WTC11 (cell line): Measurements from ENCODE around the gene SPI1. TPM values are rescaled to one million over a fixed set of nuclear protein-coding genes. Genes with fewer than 3 reads are reported as not detected.

ENCODE experiments used
- ATAC-seq: fragments of 200-7000 bp; cut with Tn5 transposase; 2 replicates; pipeline ENCODE4 v1.10.0; 2021; ENCODE audit warnings: mild to moderate bottlenecking, moderate library complexity
- CTCF ChIA-PET: fragments of 300-600 bp; sonication (Branson Sonifier 250); formaldehyde crosslinking; loops from one replicate; lab custom pipeline; 2021; ENCODE audit warnings: antibody characterized with exemption; lab: Charles Lee
- POLR2A ChIA-PET: fragments of 350-600 bp; sonication (Branson Sonifier 250); formaldehyde crosslinking; loops from one replicate; lab custom pipeline; 2021; ENCODE audit warnings: antibody characterized with exemption; lab: Charles Lee
- DNase-seq: peaks from one replicate; pipeline ENCODE4 v3.0.0; 2021; ENCODE audit warnings: low spot score
- H3K27ac Mint-ChIP-seq: 2 replicates; pipeline ENCODE4 v1.8.0; 2021; ENCODE audit warnings: mixed read lengths
- H3K27me3 Mint-ChIP-seq: 2 replicates; pipeline ENCODE4 v1.8.0; 2021; ENCODE audit warnings: low read depth, mild to moderate bottlenecking, moderate library complexity, mixed read lengths
- H3K36me3 Mint-ChIP-seq: 2 replicates; pipeline ENCODE4 v1.8.0; 2021; ENCODE audit warnings: mixed read lengths
- H3K4me1 Mint-ChIP-seq: 2 replicates; pipeline ENCODE4 v1.8.0; 2022; ENCODE audit warnings: mixed read lengths
- H3K4me3 Mint-ChIP-seq: 2 replicates; pipeline ENCODE4 v1.8.0; 2021; ENCODE audit warnings: mild to moderate bottlenecking, moderate library complexity, mixed read lengths
- H3K9me3 Mint-ChIP-seq: 2 replicates; pipeline ENCODE4 v1.8.0; 2021; ENCODE audit warnings: mixed read lengths
- CREB1 ChIP-seq: sonication (generic); formaldehyde crosslinking; IDR thresholded peaks from 2 replicates; pipeline ENCODE4 v1.8.0; 2023; ENCODE audit warnings: mild to moderate bottlenecking, missing genetic modification reagents
- GABPB1 ChIP-seq: sonication (generic); formaldehyde crosslinking; IDR thresholded peaks from 2 replicates; pipeline ENCODE4 v1.8.1; 2023; ENCODE audit warnings: mild to moderate bottlenecking, missing genetic modification reagents
- HMGA2 ChIP-seq: fragments of 250-450 bp; sonication (Bioruptor Pico); IDR thresholded peaks from 2 replicates; pipeline ENCODE4 v1.4.0; 2021; ENCODE audit warnings: mild to moderate bottlenecking, moderate library complexity
- JUN ChIP-seq: sonication (generic); formaldehyde crosslinking; IDR thresholded peaks from 2 replicates; pipeline ENCODE4 v1.8.0; 2023; ENCODE audit warnings: mild to moderate bottlenecking, missing genetic modification reagents
- MXD4 ChIP-seq: fragments of 250-450 bp; sonication (Bioruptor Pico); IDR thresholded peaks from 2 replicates; pipeline ENCODE4 v1.8.0; 2021; ENCODE audit warnings: mild to moderate bottlenecking, moderate library complexity, borderline replicate concordance
- NR1H2 ChIP-seq: sonication (generic); formaldehyde crosslinking; IDR thresholded peaks from 2 replicates; pipeline ENCODE4 v1.9.0; 2021; ENCODE audit warnings: mild to moderate bottlenecking, moderate library complexity, missing genetic modification reagents
- SMAD4 ChIP-seq: sonication (generic); formaldehyde crosslinking; IDR thresholded peaks from 2 replicates; pipeline ENCODE4 v1.8.0; 2022; ENCODE audit warnings: mild to moderate bottlenecking, missing genetic modification reagents
- TEAD1 ChIP-seq: sonication (generic); formaldehyde crosslinking; IDR thresholded peaks from 2 replicates; pipeline ENCODE4 v1.8.0; 2022; ENCODE audit warnings: mild to moderate bottlenecking, missing genetic modification reagents
- ZNF317 ChIP-seq: sonication (generic); formaldehyde crosslinking; IDR thresholded peaks from 2 replicates; pipeline ENCODE4 v1.8.1; 2023; ENCODE audit warnings: low read depth, mild to moderate bottlenecking, moderate library complexity, missing genetic modification reagents, borderline replicate concordance
- total RNA-seq: library from RNA; stranded (reverse); gene quantifications from 3 replicates; pipeline ENCODE4 v1.2.3, GENCODE V29; 2021
- TF ChIP-seq, protein P1 (sequence below): fragments of 200-600 bp; IDR thresholded peaks from 2 replicates; pipeline ENCODE4 v1.8.0; 2022; ENCODE audit warnings: antibody characterized with exemption
- TF ChIP-seq, protein P2 (sequence below): fragments of 250-450 bp; sonication (Bioruptor Pico); IDR thresholded peaks from 2 replicates; pipeline ENCODE4 v2.1.2; 2022; ENCODE audit warnings: mild to moderate bottlenecking, moderate library complexity
- TF ChIP-seq, protein P3 (sequence below): fragments of 250-450 bp; sonication (Bioruptor Pico); IDR thresholded peaks from 2 replicates; pipeline ENCODE4 v1.9.0; 2021; ENCODE audit warnings: mild to moderate bottlenecking
- TF ChIP-seq, protein P4 (sequence below): sonication (generic); formaldehyde crosslinking; IDR thresholded peaks from 2 replicates; pipeline ENCODE4 v1.8.0; 2023; ENCODE audit warnings: mild to moderate bottlenecking, missing genetic modification reagents
- TF ChIP-seq, protein P5 (sequence below): sonication (generic); formaldehyde crosslinking; IDR thresholded peaks from 2 replicates; pipeline ENCODE4 v1.8.0; 2022; ENCODE audit warnings: mild to moderate bottlenecking, missing genetic modification reagents
- TF ChIP-seq, protein P6 (sequence below): sonication (generic); formaldehyde crosslinking; conservative IDR thresholded peaks from 2 replicates; pipeline ENCODE4 v1.8.1; 2023; ENCODE audit warnings: mild to moderate bottlenecking, low read depth, missing genetic modification reagents, moderate library complexity
- TF ChIP-seq, protein P7 (sequence below): sonication (generic); formaldehyde crosslinking; IDR thresholded peaks from 2 replicates; pipeline ENCODE4 v1.8.1; 2022; ENCODE audit warnings: low read depth, mild to moderate bottlenecking, moderate library complexity, missing genetic modification reagents, borderline replicate concordance

SPI1 gene
- total RNA-seq, 1 experiment from 2014 or later: 0.59 TPM

DNA sequence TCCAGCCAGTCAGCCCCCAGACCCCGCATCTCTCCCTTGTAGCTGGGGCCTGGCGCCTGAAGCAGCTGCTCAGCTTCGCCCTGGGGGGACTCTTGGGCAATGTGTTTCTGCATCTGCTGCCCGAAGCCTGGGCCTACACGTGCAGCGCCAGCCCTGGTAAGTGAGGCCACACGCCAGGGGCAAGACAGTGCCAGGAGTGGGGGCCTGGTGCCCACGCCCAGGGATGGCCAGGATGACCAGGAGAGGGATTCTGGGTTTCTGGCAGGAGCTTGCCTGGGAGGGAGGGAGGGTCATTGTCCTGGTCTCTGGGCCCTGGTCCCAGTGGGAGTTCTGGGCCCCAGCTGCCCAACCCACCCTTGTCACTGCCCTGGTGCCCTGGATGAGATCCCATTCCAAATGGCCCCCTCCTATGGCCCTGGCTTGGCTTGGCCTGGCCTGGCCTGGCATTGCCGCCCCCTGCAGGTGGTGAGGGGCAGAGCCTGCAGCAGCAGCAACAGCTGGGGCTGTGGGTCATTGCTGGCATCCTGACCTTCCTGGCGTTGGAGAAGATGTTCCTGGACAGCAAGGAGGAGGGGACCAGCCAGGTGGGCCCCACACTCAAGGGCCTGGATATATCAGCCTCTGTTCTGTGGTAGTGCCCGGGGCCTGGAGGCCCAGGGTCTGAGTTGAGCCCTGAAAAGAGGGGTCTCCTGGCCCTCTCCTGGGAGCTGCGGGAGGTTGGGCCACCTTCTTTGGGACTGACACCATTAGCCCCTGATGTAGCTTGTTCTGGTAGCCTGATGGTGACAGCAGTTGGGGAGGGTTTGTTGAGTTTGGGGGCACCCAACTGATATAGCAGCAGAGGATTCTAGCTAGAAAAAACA is 33.8 kb upstream of the SPI1 start:
- no peak overlapping the region for H3K27ac Mint-ChIP-seq
- H3K36me3 Mint-ChIP-seq: peaks cover 9% of the 10 kb centered on the region; the same call in 1 of the 2 replicates
- H3K4me1 Mint-ChIP-seq: peaks cover 10% of the 10 kb centered on the region
- no peaks in the 10 kb centered on the region for H3K9me3 Mint-ChIP-seq
- ChIA-PET CTCF (interaction anchor here (0.5 to 3.0 kb wide), 33 partner anchors 9 to 388 kb away, joined by 3 to 26 read pairs (median 6); partner anchors contain the start of genes ACP2, C1QTNF4, NR1H3 and PSMC3), POLR2A (interaction anchor here (0.6 to 1.1 kb wide), 2 partner anchors 15 to 40 kb away, joined by 5 read pairs; no protein-coding TSS in a partner anchor)
- H3K4me3 Mint-ChIP-seq: no peak overlapping the region
- H3K27me3 Mint-ChIP-seq: no peaks in the 10 kb centered on the region
- ATAC-seq: peak; percentile 35
- no peak for TF ChIP-seq TEAD1 (CRISPR knock-in tag)
- TF ChIP-seq HMGA2 (CRISPR knock-in tag): no peak
- TF ChIP-seq, protein P1, sequence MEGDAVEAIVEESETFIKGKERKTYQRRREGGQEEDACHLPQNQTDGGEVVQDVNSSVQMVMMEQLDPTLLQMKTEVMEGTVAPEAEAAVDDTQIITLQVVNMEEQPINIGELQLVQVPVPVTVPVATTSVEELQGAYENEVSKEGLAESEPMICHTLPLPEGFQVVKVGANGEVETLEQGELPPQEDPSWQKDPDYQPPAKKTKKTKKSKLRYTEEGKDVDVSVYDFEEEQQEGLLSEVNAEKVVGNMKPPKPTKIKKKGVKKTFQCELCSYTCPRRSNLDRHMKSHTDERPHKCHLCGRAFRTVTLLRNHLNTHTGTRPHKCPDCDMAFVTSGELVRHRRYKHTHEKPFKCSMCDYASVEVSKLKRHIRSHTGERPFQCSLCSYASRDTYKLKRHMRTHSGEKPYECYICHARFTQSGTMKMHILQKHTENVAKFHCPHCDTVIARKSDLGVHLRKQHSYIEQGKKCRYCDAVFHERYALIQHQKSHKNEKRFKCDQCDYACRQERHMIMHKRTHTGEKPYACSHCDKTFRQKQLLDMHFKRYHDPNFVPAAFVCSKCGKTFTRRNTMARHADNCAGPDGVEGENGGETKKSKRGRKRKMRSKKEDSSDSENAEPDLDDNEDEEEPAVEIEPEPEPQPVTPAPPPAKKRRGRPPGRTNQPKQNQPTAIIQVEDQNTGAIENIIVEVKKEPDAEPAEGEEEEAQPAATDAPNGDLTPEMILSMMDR: peak; percentile 83
- no peak for TF ChIP-seq SMAD4
- TF ChIP-seq, protein P2, sequence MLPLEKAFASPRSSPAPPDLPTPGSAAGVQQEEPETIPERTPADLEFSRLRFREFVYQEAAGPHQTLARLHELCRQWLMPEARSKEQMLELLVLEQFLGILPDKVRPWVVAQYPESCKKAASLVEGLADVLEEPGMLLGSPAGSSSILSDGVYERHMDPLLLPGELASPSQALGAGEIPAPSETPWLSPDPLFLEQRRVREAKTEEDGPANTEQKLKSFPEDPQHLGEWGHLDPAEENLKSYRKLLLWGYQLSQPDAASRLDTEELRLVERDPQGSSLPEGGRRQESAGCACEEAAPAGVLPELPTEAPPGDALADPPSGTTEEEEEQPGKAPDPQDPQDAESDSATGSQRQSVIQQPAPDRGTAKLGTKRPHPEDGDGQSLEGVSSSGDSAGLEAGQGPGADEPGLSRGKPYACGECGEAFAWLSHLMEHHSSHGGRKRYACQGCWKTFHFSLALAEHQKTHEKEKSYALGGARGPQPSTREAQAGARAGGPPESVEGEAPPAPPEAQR (CRISPR knock-in tag): no peak
- DNase-seq: peak; percentile 86

DNA sequence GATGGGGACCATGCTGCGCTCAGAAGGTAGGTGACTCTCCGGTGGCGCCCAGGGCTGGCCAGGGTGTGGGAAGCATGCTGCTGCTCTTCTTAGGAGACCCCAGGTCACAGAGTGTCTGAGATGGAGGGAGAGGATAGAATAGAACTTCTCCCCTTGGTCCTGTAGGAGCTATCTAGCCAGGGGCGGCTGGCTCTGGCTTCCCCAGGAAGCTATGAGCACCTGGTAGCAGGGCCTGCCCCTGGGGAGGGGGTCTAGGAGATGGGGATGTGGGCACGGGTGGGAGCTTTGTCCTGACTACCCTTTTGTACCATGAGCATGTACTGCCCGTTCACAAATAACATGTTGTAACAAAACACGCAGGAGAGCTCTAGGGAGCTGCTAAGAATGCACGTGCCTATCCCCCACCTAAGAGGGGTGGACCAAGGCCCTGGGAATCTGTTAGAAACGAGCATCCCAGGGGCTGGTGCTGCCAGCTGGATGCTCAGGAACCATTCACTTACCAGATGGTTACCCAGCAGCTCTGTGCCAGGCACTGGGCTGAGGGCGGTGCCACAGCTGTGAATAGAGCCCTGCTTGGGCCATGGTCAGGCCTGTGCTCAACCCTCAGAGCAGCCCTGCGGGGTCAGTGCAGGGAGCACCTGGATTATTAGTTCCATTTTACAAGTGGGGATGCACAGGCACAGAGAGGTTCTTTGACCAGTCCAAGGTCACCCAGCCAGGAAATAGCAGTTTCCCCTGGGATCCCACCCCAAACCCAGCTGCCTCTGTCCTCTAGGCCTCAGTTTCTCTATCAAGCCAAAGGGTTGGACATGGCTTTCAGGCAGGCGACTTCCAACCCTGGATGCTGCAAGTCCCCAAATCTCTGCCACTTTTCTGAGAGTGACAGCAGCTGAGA is 32.3 kb upstream of the SPI1 start:
- Mint-ChIP-seq H3K27ac (no peak overlapping the region), H3K4me3 (no peak overlapping the region), H3K27me3 (no peaks in the 10 kb centered on the region), H3K36me3 (peaks cover 9% of the 10 kb centered on the region; the same call in 1 of the 2 replicates), H3K4me1 (peaks cover 15% of the 10 kb centered on the region), H3K9me3 (no peaks in the 10 kb centered on the region)
- POLR2A ChIA-PET: no interaction called here
- TF ChIP-seq, protein P3, sequence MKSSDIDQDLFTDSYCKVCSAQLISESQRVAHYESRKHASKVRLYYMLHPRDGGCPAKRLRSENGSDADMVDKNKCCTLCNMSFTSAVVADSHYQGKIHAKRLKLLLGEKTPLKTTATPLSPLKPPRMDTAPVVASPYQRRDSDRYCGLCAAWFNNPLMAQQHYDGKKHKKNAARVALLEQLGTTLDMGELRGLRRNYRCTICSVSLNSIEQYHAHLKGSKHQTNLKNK (CRISPR knock-in tag): no peak
- TF ChIP-seq NR1H2 (CRISPR knock-in tag) (no peak), JUN (CRISPR knock-in tag) (no peak), MXD4 (CRISPR knock-in tag) (no peak), GABPB1 (CRISPR knock-in tag) (no peak), CREB1 (CRISPR knock-in tag) (no peak), ZNF317 (CRISPR knock-in tag) (no peak)
- TF ChIP-seq, protein P4, sequence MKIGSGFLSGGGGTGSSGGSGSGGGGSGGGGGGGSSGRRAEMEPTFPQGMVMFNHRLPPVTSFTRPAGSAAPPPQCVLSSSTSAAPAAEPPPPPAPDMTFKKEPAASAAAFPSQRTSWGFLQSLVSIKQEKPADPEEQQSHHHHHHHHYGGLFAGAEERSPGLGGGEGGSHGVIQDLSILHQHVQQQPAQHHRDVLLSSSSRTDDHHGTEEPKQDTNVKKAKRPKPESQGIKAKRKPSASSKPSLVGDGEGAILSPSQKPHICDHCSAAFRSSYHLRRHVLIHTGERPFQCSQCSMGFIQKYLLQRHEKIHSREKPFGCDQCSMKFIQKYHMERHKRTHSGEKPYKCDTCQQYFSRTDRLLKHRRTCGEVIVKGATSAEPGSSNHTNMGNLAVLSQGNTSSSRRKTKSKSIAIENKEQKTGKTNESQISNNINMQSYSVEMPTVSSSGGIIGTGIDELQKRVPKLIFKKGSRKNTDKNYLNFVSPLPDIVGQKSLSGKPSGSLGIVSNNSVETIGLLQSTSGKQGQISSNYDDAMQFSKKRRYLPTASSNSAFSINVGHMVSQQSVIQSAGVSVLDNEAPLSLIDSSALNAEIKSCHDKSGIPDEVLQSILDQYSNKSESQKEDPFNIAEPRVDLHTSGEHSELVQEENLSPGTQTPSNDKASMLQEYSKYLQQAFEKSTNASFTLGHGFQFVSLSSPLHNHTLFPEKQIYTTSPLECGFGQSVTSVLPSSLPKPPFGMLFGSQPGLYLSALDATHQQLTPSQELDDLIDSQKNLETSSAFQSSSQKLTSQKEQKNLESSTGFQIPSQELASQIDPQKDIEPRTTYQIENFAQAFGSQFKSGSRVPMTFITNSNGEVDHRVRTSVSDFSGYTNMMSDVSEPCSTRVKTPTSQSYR (CRISPR knock-in tag): no peak
- TF ChIP-seq, protein P5, sequence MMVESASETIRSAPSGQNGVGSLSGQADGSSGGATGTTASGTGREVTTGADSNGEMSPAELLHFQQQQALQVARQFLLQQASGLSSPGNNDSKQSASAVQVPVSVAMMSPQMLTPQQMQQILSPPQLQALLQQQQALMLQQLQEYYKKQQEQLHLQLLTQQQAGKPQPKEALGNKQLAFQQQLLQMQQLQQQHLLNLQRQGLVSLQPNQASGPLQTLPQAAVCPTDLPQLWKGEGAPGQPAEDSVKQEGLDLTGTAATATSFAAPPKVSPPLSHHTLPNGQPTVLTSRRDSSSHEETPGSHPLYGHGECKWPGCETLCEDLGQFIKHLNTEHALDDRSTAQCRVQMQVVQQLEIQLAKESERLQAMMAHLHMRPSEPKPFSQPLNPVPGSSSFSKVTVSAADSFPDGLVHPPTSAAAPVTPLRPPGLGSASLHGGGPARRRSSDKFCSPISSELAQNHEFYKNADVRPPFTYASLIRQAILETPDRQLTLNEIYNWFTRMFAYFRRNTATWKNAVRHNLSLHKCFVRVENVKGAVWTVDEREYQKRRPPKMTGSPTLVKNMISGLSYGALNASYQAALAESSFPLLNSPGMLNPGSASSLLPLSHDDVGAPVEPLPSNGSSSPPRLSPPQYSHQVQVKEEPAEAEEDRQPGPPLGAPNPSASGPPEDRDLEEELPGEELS: no peak
- TF ChIP-seq, protein P6, sequence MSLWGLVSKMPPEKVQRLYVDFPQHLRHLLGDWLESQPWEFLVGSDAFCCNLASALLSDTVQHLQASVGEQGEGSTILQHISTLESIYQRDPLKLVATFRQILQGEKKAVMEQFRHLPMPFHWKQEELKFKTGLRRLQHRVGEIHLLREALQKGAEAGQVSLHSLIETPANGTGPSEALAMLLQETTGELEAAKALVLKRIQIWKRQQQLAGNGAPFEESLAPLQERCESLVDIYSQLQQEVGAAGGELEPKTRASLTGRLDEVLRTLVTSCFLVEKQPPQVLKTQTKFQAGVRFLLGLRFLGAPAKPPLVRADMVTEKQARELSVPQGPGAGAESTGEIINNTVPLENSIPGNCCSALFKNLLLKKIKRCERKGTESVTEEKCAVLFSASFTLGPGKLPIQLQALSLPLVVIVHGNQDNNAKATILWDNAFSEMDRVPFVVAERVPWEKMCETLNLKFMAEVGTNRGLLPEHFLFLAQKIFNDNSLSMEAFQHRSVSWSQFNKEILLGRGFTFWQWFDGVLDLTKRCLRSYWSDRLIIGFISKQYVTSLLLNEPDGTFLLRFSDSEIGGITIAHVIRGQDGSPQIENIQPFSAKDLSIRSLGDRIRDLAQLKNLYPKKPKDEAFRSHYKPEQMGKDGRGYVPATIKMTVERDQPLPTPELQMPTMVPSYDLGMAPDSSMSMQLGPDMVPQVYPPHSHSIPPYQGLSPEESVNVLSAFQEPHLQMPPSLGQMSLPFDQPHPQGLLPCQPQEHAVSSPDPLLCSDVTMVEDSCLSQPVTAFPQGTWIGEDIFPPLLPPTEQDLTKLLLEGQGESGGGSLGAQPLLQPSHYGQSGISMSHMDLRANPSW (CRISPR knock-in tag): no peak
- TF ChIP-seq, protein P7, sequence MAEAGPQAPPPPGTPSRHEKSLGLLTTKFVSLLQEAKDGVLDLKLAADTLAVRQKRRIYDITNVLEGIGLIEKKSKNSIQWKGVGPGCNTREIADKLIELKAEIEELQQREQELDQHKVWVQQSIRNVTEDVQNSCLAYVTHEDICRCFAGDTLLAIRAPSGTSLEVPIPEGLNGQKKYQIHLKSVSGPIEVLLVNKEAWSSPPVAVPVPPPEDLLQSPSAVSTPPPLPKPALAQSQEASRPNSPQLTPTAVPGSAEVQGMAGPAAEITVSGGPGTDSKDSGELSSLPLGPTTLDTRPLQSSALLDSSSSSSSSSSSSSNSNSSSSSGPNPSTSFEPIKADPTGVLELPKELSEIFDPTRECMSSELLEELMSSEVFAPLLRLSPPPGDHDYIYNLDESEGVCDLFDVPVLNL: no peak
- CTCF ChIA-PET: interaction anchor here (0.5 to 3.0 kb wide), 13 partner anchors 8 to 153 kb away, joined by 3 to 26 read pairs (median 9); partner anchors contain the start of genes NR1H3 and PSMC3
- ATAC-seq (no peak), DNase-seq (no peak)
